CD4-positive, alpha-beta T cell treated with Interleukin-17A for 4 hours (primary cell): ENCODE measurements around the gene PLEKHG7.
"Not testable (repeated sequence)": the region's sequence is repeated elsewhere in the genome, so short reads cannot be mapped to it uniquely, and the experiment has no call there.

Source experiments
- DNase-seq: peaks from one replicate; pipeline ENCODE4 v3.0.0-alpha.2; 2020; ENCODE audit warnings: mixed read lengths

The PLEKHG7 gene, protein sequence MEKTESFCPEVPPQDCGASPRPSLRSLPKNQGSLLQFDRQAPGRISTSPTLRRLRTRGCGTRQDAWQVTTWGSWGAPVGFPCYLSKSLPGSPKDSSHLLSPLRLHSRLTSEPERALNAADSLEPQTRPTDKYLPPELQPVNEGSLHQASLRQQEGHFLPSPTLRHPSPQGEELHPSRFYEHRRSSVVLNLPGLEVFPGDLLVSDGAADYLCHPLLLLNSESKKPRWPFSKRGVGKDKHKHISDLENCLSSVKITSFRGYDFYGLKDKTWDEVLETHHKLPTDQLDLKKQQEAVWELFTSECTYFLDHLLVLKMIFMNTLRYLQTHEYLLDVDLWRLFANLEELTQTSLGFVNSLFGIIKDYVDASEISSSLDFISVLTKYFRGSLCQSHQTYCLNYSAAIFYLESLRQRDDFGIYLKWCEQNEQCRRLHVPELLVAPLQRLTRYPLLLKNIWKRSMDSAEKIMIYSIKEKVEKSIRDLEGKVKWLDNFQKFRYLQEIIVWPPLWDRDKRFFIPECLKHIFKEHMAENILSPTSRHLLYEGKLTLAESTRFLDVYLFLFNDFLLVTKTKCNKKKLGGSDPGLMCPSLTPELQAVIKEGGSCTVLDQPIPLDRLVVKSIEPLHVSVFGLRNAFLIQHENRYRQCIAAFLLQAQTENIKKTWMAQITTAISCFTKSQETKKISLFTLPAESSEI

GRCh38 chr12:92702754-92703679, at the start of gene PLEKHG7:
Gene PLEKHG7, plus strand, starts transcription at chr12:92702989. Its CDS starts 3,643 bp downstream, at chr12:92706632.
- no peak for DNase-seq

DNA sequence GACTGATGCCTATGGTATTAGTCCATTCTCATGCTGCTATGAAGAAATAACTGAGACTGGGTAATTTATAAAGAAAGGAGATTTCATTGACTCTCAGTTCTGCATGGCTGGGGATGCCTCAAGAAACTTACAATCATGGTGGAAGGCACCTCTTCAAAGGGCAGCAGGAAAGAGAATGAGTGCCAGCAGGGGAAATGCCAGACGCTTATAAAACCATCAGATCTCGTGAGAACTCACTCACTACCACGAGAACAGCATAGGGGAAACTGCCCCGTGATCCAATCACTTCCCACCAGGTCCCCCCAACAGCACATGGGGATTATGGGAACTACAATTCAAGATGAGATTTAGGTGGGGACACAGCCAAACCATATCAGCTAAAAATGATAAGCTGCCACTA, 48.5 kb upstream of the PLEKHG7 start:
- DNase-seq = not testable (repeated sequence)

DNA sequence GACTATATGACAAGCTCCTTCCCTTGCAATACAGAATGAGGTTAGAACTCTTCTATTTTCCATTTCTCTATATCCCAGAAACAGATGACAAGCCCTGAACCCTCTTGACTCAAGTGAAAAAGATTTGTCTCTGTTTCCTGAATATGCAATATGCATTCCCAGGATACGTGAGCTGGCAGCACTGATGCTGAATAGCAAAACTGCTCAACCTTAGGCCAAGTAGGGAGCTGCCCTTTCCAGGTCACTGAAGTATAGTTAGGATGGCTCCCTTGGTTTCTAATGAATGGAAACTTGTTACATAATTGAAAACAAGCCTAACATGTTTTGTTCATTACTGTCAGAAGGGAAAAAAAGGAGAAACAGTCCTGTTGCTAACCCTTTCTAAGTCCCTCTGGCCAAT, 47.9 kb upstream of the PLEKHG7 start:
- DNase-seq = no peak

DNA sequence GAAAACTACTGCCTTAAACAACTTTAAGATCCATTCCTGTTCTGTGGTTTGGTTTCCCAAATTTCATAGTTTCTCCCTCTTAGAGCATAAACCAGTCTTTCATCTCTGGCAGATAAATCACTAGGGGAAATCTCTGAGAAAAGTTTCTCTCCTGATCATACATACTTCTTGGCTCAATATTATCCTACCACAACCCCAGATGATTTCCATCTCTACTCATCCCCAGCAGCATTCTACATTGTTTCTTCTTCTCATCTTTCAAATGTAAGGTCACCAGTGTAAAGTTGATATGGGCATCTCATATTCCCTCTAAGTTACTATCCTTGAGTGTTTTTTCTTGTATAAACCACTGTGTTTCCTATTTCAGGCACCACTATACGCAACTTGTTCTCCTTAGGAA, 45.9 kb upstream of the PLEKHG7 start:
- DNase-seq = no peak

- DNase-seq = no peak
Observed at GRCh38 chr12:92657770-92658169, 45.0 kb upstream of the PLEKHG7 start.

DNA sequence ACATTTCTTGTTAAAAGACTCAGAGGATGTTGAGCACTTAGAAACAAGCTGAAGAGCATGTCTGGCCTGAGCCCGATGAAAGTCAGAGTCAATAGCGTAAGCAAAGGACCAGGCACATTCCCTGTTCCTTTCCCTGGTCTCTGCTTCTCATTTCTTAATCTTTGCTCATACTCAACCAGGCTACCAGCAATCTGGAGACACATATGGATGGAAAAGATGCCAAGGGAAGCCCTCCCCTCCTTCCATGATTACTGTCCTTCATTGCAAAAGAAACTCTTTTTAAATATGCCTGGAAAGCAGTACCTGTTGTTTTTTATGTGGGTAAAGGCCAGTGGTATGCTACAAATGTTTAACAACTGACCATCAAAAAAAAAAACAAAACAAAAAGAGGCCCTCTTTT, 44.2 kb upstream of the PLEKHG7 start:
- DNase-seq = no peak

GRCh38 chr12:92661269-92661668, 41.5 kb upstream of the PLEKHG7 start:
- no peak for DNase-seq

DNA sequence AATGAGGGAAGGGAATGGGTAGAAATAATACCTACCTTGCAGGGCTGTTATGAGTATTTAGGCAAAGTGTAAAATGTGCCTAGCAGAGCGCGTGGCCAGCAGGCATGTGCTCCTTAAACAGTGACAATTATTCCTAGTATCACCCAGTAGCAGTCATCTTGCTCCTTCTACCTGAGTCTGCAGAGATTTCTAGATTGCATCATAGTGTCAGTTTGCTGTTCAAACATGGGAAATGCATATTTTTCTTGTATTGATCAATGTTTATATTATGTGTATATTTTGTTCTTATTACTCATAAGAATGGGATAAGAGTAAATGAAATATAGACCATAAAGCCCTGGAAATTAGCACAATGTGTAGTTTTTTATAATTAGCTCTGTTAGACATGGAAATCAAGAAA, 37.3 kb upstream of the PLEKHG7 start:
- DNase-seq = no peak

- no peak for DNase-seq
Observed at GRCh38 chr12:92668739-92669138, 34.0 kb upstream of the PLEKHG7 start.

DNA sequence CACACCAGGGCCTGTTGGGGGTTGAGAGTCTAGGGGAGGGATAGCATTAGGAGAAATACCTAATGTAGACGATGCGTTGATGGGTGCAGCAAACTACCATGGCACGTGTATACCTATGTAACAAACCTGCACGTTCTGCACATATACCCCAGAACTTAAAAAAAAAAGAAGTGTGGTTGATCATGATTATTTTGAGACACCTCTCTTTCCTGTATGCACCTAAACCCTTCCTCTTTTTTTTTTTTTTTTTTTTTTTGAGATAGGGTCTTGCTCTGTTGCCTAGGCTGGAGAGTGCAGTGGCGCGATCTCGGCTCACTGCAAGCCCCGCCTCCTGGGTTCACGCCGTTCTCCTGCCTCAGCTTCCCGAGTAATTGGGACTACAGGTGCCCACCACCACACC, 31.3 kb upstream of the PLEKHG7 start:
- not testable (repeated sequence) for DNase-seq

DNA sequence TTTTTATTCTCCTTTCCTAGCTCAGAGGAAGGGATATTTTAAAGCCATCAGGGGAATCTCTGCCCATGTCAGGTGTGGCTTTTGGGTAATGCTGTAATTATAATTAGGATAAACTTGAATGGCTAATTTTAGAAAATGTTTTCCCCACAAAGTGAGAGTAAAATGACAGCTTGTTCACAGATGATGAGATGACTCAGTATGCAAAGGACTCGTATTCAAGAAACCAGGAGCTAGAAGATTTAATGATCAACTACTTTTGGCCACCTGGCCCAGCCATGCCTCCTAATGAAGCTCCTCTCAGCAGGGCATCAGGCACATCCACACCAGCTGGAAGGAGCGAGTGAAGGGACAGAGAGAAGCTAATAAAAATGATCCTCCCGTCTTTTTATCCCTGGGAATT, 29.0 kb upstream of the PLEKHG7 start:
- no peak for DNase-seq

DNA sequence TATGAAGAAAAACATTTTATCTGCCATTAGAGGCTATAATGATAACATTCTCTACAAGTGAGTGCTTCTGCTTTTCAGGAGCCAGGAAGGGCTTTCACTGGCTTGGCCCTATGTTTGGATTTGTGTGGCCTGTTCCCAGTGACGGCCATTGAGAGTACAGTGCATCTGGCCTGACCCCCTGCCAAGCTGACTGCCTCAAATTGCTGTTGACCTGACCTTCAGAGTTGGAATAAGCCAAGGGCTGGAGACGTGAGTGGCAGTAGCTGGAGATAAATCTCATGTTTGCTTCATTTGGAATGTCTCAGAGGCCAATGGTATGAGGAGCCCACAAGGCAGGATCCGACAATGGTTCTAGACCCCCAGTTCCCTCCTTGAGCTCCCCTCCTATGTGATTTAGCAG, 28.3 kb upstream of the PLEKHG7 start:
- no peak for DNase-seq

DNA sequence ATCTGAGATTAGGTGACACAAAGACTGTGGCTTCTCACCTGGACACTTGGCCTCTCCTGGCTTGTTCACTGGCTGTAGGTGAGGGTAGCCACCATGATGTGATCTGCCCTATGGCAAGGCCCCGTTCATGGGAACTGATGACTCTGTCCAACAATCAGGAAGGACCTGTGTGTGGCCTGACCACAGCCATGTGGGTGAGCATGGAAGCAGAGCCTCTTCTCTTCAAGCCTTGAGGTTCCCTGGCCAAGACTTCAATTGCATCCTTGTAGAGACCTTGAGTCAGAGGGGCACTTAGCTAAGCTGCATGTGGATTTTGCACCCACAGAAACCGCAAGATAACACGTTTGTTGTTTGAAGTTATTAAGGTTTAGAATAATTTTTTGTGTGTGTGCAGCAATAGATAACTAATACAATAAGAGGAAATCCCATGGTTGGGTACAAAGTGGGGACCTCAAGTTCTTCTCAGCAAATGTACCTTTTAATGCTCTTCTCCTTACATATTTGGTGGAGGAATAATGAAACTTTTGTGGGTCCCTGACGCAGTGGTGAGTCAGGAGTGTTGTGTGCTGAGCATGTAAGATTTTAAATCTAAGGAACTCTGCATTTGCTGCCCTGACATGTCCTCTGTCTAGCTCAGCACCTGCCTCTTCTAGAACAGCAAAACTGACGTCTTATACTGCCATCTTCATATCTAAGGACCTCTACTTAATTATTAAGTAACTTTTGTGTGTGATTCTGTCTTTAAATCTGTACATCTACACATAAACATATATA, 27.5 kb upstream of the PLEKHG7 start:
- no peak for DNase-seq

DNA sequence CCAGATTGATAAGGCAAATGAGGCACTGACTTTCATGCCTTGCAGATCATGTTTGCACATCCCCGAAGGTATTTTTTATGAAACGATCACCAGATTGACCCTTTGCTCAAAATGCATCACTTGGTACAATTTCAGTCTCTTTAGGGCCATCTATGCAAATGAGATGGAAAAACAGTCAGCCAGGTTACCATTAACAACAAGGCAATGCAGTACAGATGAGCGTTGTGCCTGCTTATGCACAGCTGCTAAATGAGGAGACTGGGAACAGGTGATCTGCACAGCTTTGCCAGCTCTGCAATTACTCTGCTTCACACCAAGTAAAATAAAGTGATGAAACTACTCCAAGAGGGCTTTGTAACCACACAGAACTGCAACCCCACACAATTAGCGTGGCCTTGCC, 26.1 kb upstream of the PLEKHG7 start:
- no peak for DNase-seq

DNA sequence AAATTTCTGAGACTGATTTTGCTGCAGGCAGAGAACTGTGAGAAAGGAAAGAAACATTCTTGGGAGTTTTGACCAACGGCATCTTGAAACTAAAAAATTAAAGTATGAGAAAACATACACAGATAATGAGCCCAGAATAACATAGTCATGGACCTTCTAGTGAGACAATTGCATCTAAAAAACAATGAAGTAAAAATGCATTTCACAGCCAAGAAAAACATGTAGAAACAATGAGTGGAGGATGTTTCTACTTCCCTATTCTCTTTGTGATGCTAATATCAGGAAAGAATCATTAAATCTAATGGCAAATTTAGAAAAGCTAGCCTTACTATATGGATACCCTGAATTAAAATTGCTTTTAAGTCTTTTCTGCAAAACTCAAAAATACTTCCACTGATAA, 12.2 kb upstream of the PLEKHG7 start:
- no peak for DNase-seq

DNA sequence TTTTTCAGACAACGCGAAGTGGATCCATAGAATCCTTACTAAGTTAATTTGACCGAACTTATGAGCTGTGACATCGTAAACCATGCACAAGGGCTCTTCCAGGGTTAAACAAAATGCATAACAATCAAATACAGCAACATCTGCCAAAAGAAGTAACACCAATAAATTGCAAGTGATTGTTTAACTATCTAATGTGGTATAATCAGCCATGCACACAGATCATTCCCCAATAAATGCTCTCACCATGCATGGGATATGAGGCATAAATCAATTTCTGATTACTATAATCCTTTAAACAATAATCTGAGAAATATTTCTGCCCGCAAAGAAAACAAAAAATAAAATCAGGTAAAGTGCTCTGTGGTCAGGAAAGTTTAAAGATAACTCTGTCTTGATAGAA, 7.7 kb upstream of the PLEKHG7 start:
- DNase-seq = no peak

DNA sequence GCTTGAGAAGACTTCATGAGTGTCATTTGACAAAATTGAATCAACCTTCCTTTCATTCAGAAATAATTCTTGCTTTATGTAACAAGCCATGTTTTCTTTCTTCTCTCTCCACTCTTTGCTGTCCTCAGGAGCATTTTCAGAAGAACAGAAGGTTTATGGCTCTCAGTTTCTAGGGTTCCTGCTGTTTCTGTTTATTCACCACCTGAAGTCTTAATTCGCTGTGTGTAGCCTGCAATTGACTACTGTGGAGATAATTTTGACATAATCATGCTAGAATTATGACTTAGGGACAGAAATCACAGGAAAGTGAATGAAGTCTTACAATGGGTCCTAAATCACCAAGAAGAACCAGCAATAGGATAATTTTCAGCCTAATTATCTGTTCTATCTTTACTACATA, 7.2 kb upstream of the PLEKHG7 start:
- DNase-seq = no peak

- no peak for DNase-seq
Observed at GRCh38 chr12:92696216-92696615, 6.6 kb upstream of the PLEKHG7 start.

DNA sequence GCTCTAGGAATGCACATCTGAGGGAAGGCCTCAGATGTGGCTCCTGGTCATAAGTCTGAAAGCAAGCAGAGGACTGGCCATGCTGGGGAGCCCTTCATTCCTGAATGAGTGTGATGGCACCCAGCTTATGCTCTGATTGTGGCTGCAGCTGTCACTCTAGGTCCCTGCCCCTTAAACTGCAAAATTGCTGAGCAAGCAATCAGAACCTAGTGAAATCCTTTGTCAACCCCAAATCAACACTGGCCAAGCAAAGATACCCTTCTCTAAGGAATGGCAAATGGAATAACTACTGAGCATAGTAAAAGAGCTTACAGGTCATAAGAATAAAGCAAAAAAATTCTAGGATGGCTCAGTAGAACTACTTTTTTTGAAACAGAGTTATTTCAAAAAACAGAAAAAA, 4.3 kb upstream of the PLEKHG7 start:
- DNase-seq = no peak

DNA sequence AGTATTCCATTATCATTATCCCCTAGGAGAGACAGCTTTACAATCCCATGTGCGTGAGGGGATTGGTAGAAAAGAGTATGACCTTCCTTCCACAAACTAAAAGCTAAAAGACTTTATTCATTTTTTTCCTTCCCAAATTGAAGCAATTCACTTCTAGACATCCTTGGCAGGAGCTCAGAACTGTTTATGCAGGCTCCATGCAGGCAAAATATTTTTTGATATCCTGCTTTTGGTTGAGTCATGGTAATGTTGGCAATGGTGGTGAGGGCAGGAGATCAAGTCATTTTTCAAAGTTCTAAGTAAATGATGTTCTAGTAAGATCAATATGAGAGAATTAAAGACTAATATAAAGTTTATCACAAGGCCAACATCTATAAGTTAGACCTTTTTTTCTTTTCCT, 1.3 kb upstream of the PLEKHG7 start:
- DNase-seq = no peak

GRCh38 chr12:92703786-92704185, 997 bp downstream of the PLEKHG7 start:
- DNase-seq = no peak

DNA sequence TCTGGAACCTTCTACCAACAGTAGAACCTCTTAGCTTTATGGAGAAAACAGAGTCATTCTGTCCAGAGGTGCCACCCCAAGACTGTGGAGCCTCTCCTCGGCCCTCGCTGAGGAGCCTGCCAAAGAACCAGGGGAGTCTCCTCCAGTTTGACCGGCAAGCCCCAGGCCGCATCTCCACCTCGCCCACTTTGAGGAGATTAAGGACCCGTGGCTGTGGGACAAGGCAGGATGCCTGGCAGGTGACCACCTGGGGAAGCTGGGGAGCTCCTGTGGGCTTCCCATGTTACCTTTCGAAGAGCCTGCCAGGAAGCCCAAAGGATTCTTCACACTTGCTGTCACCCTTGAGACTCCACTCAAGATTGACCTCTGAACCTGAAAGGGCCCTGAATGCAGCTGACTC, 3.8 kb downstream of the PLEKHG7 start:
- no peak for DNase-seq

DNA sequence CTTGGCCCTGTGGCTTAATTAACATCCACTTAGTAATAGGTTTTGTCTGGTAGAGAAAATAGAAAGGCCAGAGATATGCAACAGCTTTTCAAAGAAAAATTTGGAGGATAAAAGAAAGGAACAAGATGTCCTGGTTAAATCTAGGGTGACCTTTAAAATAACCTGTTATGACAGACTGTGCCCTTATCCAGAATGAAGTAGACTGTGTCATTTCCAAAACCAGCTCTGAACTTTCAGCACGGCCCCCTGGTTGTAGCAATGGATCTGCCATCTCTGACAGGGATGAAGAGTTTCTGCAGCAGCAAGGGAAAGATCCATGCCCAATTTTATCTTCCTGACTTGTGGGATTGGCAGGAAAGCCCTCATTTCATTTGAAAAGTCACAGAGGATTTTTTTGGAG, 5.1 kb downstream of the PLEKHG7 start:
- no peak for DNase-seq
